Measurements from ENCODE around the gene TRABD2B. TPM values are rescaled to one million over a fixed set of nuclear protein-coding genes. Genes with fewer than 3 reads are reported as not detected.

The TRABD2B gene
- total RNA-seq, 1 experiment from 2014 or later: 0.36 TPM

DNA sequence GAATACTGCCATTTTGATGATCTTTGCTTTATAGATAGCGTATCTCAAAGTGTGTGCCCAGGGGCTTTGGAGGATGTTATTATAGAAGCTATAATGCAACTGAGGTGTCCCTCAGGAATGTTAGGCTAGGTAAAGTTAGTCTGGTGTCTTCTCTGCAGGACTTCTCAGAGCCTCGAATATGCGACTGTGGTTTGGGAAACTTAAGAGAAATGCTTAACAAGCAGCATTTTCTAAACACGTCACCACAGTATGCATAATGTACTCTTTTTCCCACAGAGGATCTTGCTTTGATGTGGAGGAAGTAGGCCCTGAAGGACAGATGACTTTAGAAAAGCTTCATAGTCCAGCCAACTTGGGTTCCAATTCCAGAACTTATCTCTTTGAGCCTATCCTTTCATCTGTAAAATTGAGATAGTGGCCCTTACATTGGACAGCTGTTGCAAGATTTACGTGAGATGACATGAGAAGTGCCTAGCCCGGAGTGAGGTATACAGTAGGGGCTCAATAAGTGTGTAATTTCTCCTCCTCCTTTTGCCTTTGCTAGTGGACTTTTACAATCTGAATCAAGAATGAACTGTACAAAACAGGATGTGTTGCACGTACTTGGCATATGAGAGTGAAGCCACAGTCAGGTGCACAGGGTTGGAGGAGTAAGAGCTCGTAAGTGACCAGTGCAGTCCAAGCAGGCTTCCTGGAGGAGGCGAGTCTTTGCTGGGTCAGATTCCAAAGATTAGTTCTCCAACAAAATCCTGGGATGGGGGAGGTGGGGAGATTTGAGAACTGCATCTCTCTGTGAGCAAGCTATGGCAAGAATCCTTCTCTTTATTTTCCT lies 29.7 kb upstream of the TRABD2B start:
- BruUV-seq (replicated peaks): no TSS peak
- TF ChIP-seq, protein P1, sequence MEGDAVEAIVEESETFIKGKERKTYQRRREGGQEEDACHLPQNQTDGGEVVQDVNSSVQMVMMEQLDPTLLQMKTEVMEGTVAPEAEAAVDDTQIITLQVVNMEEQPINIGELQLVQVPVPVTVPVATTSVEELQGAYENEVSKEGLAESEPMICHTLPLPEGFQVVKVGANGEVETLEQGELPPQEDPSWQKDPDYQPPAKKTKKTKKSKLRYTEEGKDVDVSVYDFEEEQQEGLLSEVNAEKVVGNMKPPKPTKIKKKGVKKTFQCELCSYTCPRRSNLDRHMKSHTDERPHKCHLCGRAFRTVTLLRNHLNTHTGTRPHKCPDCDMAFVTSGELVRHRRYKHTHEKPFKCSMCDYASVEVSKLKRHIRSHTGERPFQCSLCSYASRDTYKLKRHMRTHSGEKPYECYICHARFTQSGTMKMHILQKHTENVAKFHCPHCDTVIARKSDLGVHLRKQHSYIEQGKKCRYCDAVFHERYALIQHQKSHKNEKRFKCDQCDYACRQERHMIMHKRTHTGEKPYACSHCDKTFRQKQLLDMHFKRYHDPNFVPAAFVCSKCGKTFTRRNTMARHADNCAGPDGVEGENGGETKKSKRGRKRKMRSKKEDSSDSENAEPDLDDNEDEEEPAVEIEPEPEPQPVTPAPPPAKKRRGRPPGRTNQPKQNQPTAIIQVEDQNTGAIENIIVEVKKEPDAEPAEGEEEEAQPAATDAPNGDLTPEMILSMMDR (IDR thresholded peaks at IDR 0.05; ENCODE audit: insufficient read depth in 1 of 2, low read depth in 1 of 2, low read length in 1 of 2, severe bottlenecking in 1 of 2, unreplicated experiment in 1 of 2): no peak
- Histone ChIP-seq H3K4me1 (no peaks in the 10 kb centered on the region), H3K36me3 (ENCODE audit: control insufficient read depth, insufficient read depth, low read length) (no peaks in the 10 kb centered on the region), H3K27me3 (replicated peaks; ENCODE audit: control insufficient read depth, insufficient read depth, low read length) (no peaks in the 10 kb centered on the region), H3K9me3 (no peaks in the 10 kb centered on the region), H3K4me3 (ENCODE audit: low read depth, low read length) (no peak overlapping the region)
- Mint-ChIP-seq H3K36me3 (ENCODE audit: insufficient read depth, unreplicated experiment) (no peaks in the 10 kb centered on the region), H3K27me3 (ENCODE audit: insufficient read depth, unreplicated experiment) (no peaks in the 10 kb centered on the region), H3K4me3 (ENCODE audit: unreplicated experiment) (no peak overlapping the region), H3K4me1 (ENCODE audit: low read depth, unreplicated experiment) (no peaks in the 10 kb centered on the region), H3K27ac (ENCODE audit: unreplicated experiment) (no peak overlapping the region), H3K9me3 (ENCODE audit: unreplicated experiment) (no peaks in the 10 kb centered on the region)
- ChIA-PET CTCF (interaction anchor here (0.5 kb wide), 1 partner anchor 661 kb away, joined by 3 read pairs; no protein-coding TSS in a partner anchor), POLR2A (no interaction called here)
- intact Hi-C loops (cut with micrococcal nuclease; ENCODE audit: unreplicated experiment): no loop called here
- no peak for DNase-seq

DNA sequence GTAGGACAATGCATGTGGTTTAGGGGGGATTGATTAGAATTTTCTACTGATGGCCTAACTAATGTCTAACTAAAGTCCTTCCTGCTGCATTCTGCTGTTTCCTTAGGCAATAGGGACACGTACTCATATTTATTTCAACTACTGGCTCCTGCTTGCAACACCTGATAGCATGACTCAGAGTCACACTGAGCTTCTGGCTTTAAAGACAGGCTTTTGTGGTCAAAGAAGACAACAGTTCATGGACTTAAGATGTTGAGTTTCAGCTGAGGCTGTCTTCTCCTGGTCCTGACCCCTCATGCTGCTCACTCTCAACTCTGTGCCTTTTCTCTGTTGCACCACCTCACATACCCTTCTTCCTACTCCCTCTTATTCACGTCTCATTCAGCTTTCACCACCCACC lies 29.1 kb upstream of the TRABD2B start:
- no peak overlapping the region for H3K4me3 Mint-ChIP-seq (ENCODE audit: unreplicated experiment)
- POLR2A ChIA-PET: no interaction called here
- Histone ChIP-seq H3K27me3 (replicated peaks; ENCODE audit: control insufficient read depth, insufficient read depth, low read length) (no peaks in the 10 kb centered on the region), H3K4me1 (no peaks in the 10 kb centered on the region), H3K36me3 (ENCODE audit: control insufficient read depth, insufficient read depth, low read length) (no peaks in the 10 kb centered on the region), H3K4me3 (ENCODE audit: low read depth, low read length) (no peak overlapping the region), H3K9me3 (no peaks in the 10 kb centered on the region)
- TF ChIP-seq, protein P1 (IDR thresholded peaks at IDR 0.05; ENCODE audit: insufficient read depth in 1 of 2, low read depth in 1 of 2, low read length in 1 of 2, severe bottlenecking in 1 of 2, unreplicated experiment in 1 of 2): no peak
- H3K36me3 Mint-ChIP-seq (ENCODE audit: insufficient read depth, unreplicated experiment): no peaks in the 10 kb centered on the region
- CTCF ChIA-PET: interaction anchor here (0.5 kb wide), 1 partner anchor 662 kb away, joined by 3 read pairs; no protein-coding TSS in a partner anchor
- no peaks in the 10 kb centered on the region for H3K4me1 Mint-ChIP-seq (ENCODE audit: low read depth, unreplicated experiment)
- no TSS peak for BruUV-seq (replicated peaks)
- intact Hi-C loops (cut with micrococcal nuclease; ENCODE audit: unreplicated experiment): no loop called here
- no peaks in the 10 kb centered on the region for H3K9me3 Mint-ChIP-seq (ENCODE audit: unreplicated experiment)
- DNase-seq: no peak
- H3K27me3 Mint-ChIP-seq (ENCODE audit: insufficient read depth, unreplicated experiment): no peaks in the 10 kb centered on the region
- no peak overlapping the region for H3K27ac Mint-ChIP-seq (ENCODE audit: unreplicated experiment)

DNA sequence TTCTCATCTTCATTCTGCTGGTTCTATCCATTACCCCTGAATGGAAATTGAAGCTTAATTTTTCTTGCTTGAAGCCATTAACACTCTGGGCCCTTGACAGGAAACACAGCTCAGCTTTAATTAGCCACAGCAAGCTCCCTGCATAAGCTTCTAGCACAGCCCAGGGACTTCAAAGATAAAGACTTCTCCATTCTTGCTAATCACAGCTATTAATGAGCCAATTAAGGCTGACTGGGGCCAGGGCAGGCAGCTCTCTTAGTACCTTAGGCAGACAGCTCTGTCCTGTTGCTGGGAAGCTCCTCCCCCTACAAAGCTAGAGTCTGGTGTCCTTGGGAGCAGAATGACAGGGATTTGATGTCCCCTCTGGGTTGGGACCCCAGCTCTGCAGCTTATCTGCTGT lies 27.9 kb upstream of the TRABD2B start:
- intact Hi-C loops (cut with micrococcal nuclease; ENCODE audit: unreplicated experiment): no loop called here
- Histone ChIP-seq H3K4me3 (ENCODE audit: low read depth, low read length) (no peak overlapping the region), H3K27me3 (replicated peaks; ENCODE audit: control insufficient read depth, insufficient read depth, low read length) (no peaks in the 10 kb centered on the region), H3K4me1 (no peaks in the 10 kb centered on the region), H3K9me3 (no peaks in the 10 kb centered on the region), H3K36me3 (ENCODE audit: control insufficient read depth, insufficient read depth, low read length) (no peaks in the 10 kb centered on the region)
- Mint-ChIP-seq H3K9me3 (ENCODE audit: unreplicated experiment) (no peaks in the 10 kb centered on the region), H3K36me3 (ENCODE audit: insufficient read depth, unreplicated experiment) (no peaks in the 10 kb centered on the region), H3K4me1 (ENCODE audit: low read depth, unreplicated experiment) (no peaks in the 10 kb centered on the region), H3K4me3 (ENCODE audit: unreplicated experiment) (no peak overlapping the region), H3K27me3 (ENCODE audit: insufficient read depth, unreplicated experiment) (no peaks in the 10 kb centered on the region), H3K27ac (ENCODE audit: unreplicated experiment) (no peak overlapping the region)
- ChIA-PET CTCF (no interaction called here), POLR2A (no interaction called here)
- no TSS peak for BruUV-seq (replicated peaks)
- DNase-seq: no peak
- TF ChIP-seq, protein P1 (IDR thresholded peaks at IDR 0.05; ENCODE audit: insufficient read depth in 1 of 2, low read depth in 1 of 2, low read length in 1 of 2, severe bottlenecking in 1 of 2, unreplicated experiment in 1 of 2): no peak
